Ovary (tissue), 9 donors: Measurements from ENCODE around the gene KCNJ4. TPM values are rescaled to one million over a fixed set of nuclear protein-coding genes. Genes with fewer than 3 reads are reported as not detected.
"Not testable (repeated sequence)": the region's sequence is repeated elsewhere in the genome, so short reads cannot be mapped to it uniquely, and the experiment has no call there.

ENCODE experiments used
- DNase-seq, 5 donors: peaks; one replicate each; pipeline ENCODE4 v3.0.0-alpha.2; 2019 to 2020
- H3K27ac ChIP-seq, 2 donors: fragments of 200-600 bp; one replicate each; pipeline versions ENCODE4 v1.5.1 to v1.8.0; 2019 to 2022
- H3K27me3 ChIP-seq: fragments of 200-600 bp; one replicate; pipeline ENCODE4 v1.8.0; 2022
- H3K36me3 ChIP-seq: fragments of 200-600 bp; sonication (generic); one replicate; pipeline ENCODE4 v1.5.1; 2019
- H3K4me1 ChIP-seq: one replicate; pipeline ENCODE4 v1.8.1; 2013; ENCODE audit warnings: mild to moderate bottlenecking, moderate library complexity; ENCODE audit not compliant: insufficient read depth
- H3K4me3 ChIP-seq: fragments of 200-600 bp; sonication (generic); one replicate; pipeline ENCODE4 v1.5.1; 2017
- H3K9me3 ChIP-seq, 2 donors: fragments of 200-600 bp in 1 of 2; sonication (generic) in 1 of 2; one replicate each; pipeline versions ENCODE4 v1.5.1 to v1.8.1; 2013 to 2019; ENCODE audit warnings: mild to moderate bottlenecking in 1 of 2, moderate library complexity in 1 of 2
- CTCF ChIP-seq, 3 donors: fragments of 450-650 bp in 2 of 3; fragments of 200-600 bp in 1 of 3; IDR thresholded peaks; one replicate each; pipeline versions ENCODE4 v1.5.1 to v1.8.0; 2016 to 2022; ENCODE audit warnings: antibody characterized with exemption in 3 of 3, mild to moderate bottlenecking in 1 of 3
- EP300 ChIP-seq: sonication (generic); formaldehyde crosslinking; IDR thresholded peaks from one replicate; pipeline ENCODE4 v1.6.1; 2017; ENCODE audit warnings: antibody characterized with exemption
- POLR2A ChIP-seq: fragments of 450-650 bp; IDR thresholded peaks from one replicate; pipeline ENCODE4 v1.6.1; 2017; ENCODE audit warnings: antibody characterized with exemption, mild to moderate bottlenecking, moderate library complexity
- WGBS, 3 donors: extraction: QIAGEN DNeasy Blood & Tissue Kit in 1 of 3; methylation state at CpG; one replicate each; pipeline versions ENCODE4 v1.1.5 to v1.1.7; 2013 to 2017; 5-methylcytosine and 5-hydroxymethylcytosine counted together
- intact Hi-C, 4 donors: fragments of 100-400 bp; cut with DNase I; formaldehyde crosslinking; loops; one replicate each; pipeline versions ENCODE4 v1.11.0 to v1.15.1; 2022 to 2023
- polyA plus RNA-seq, 2 donors: library from polyadenylated mRNA; stranded (reverse); fragments of 200-250 nt in 1 of 2; fragments of 350-450 nt in 1 of 2; fragmentation: Illumina TruSeq in 1 of 2; extraction: RNeasy Lipid Tissue Mini Kit (QIAGEN cat#74804) in 1 of 2; gene quantifications; one replicate each; pipeline ENCODE4 v1.2.3, GENCODE V29; 2013 to 2014
- total RNA-seq, 7 donors: library from RNA; depleted of rRNA in 2 of 7; stranded (reverse); fragments of >200 nt in 2 of 7; fragmentation: NEBNext Ultra II Directional in 3 of 7; extraction: Animal tissue kit (Norgen Biotek cat#: 25700) in 3 of 7; gene quantifications; one replicate each; pipeline versions ENCODE4 v1.1.0 to v1.2.4, GENCODE V29; 2016 to 2023
- donor health status: DM: no; HTN: no; CAD: no; lungs with moderate emphysema.
- donor health status: DM: no; HTN: no; CAD: no.
- donor health status: Bipolar disorder and iron deficiency.
- donor health status: DM: yes; HTN: yes; CAD: no.
- donor health status: DM: no; HTN: no; CAD: no.
- donor health status: DM: yes; HTN: yes; CAD: no.

The KCNJ4 gene
- total and polyA plus RNA-seq, 9 donors: 0.02 to 0.62 TPM; not detected in 7

- no peak overlapping the region for H3K27ac ChIP-seq
- no peaks in the 10 kb centered on the region for H3K36me3 ChIP-seq
- no peaks in the 10 kb centered on the region for H3K27me3 ChIP-seq
- WGBS, 3 donors: 84 to 89% (median 87%) methylated on average over 11 of the region's 11 CpGs
- intact Hi-C loops: no loop called here
- DNase-seq: peak in 2 of 5 donors; percentile 10 to 20
- H3K4me3 ChIP-seq: no peak overlapping the region
- TF ChIP-seq POLR2A (no peak), EP300 (no peak), CTCF (IDR thresholded peaks at IDR 0.05) (no peak)
- peaks cover 5% of the 10 kb centered on the region for H3K4me1 ChIP-seq
- no peaks in the 10 kb centered on the region for H3K9me3 ChIP-seq
Observed at GRCh38 chr22:38471237-38471636, 16.2 kb upstream of the KCNJ4 start.

DNA sequence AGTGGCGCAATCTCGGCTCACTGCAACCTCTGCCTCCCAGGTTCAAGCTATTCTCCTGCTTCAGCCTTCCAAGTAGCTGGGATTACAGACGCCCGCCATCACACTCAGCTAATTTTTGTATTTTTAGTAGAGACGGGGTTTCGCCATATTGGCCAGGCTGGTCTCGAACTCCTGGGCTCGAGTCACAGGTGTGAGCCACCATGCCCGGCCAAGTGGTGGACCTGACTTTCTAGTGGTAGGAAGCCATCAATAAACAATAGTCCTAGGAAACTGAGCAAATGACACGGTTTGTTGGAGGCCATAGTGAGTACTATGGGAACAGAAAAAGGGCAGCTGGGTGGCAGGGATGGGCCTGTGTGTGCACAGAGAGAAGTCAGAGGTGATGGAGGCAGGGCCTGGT is 15.2 kb upstream of the KCNJ4 start:
- H3K27me3 ChIP-seq, H3K27ac ChIP-seq, H3K4me1 ChIP-seq, intact Hi-C loops, H3K4me3 ChIP-seq, H3K36me3 ChIP-seq, H3K9me3 ChIP-seq: not testable (repeated sequence)
- DNase-seq: peak in 1 of 5 donors; percentile 25
- WGBS, 3 donors: 91 to 95% (median 95%) methylated on average over 10 of the region's 10 CpGs

DNA sequence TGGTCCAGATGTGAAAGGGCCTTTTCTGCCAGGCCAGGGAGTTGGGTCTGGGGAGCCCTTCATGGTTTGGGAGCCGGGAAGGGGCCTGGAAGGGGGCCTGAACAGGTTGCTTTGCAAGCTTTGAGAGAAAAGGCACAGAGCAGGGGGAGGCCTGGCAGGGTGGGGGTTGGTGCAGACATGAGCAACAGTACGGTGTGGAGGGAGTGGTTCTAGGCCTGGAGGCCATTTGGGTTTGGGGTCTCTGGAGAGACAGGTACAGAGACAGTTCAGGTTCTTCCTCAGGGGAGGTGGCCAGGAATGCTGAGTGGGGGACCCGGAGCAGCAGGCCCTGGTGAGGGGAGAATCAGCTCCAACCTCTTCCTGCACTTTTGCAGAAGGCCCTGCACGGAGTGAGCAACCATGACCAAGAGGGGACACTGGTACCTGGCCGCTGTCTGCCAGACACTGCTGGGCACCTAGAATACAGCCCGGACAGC is 14.3 kb upstream of the KCNJ4 start:
- Histone ChIP-seq H3K4me3 (no peak overlapping the region), H3K4me1 (peaks cover 5% of the 10 kb centered on the region), H3K36me3 (no peaks in the 10 kb centered on the region), H3K27ac (no peak overlapping the region), H3K9me3 (no peaks in the 10 kb centered on the region), H3K27me3 (no peaks in the 10 kb centered on the region)
- DNase-seq: no peak
- intact Hi-C loops: no loop called here
- WGBS, 3 donors: 92 to 96% (median 96%) methylated on average over 6 of the region's 6 CpGs
- TF ChIP-seq CTCF (IDR thresholded peaks at IDR 0.05) (no peak), EP300 (no peak), POLR2A (no peak)

GRCh38 chr22:38468443-38469305 is 13.7 kb upstream of the KCNJ4 start:
- Histone ChIP-seq H3K36me3 (no peaks in the 10 kb centered on the region), H3K4me3 (peak overlapping the region; percentile 47), H3K9me3 (no peaks in the 10 kb centered on the region), H3K4me1 (peaks cover 5% of the 10 kb centered on the region), H3K27ac (no peak overlapping the region), H3K27me3 (no peaks in the 10 kb centered on the region)
- 40 to 46% (median 43%) methylated on average over 24 to 28 of the region's 28 CpGs for WGBS, 3 donors
- TF ChIP-seq POLR2A (no peak), CTCF (IDR thresholded peaks at IDR 0.05) (no peak), EP300 (no peak)
- intact Hi-C loops: no loop called here
- peak in 1 of 5 donors; percentile 39 for DNase-seq

GRCh38 chr22:38467904-38468442 is 13.0 kb upstream of the KCNJ4 start, which contains the start of gene KDELR3:
KDELR3 (plus strand) TSS chr22:38468096; CDS start chr22:38468234, 138 bp downstream.
- peak; percentile 64 to 83 (median 72) for DNase-seq
- H3K4me3 ChIP-seq: peak within 1 kb of the TSS; percentile 47
- intact Hi-C loops: no loop called here
- no peaks in the 10 kb centered on the region for H3K27me3 ChIP-seq
- 0 to 2% (median 0%) methylated on average over 15 to 53 of the region's 53 CpGs for whole genome bisulfite sequencing, 3 donors
- peaks cover 5% of the 10 kb centered on the region for H3K4me1 ChIP-seq
- H3K9me3 ChIP-seq: no peaks in the 10 kb centered on the region
- H3K36me3 ChIP-seq: no peaks in the 10 kb centered on the region
- H3K27ac ChIP-seq: no peak within 1 kb of the TSS
- TF ChIP-seq CTCF (IDR thresholded peaks at IDR 0.05) (no peak), EP300 (no peak), POLR2A (no peak)
